Activated naive CD4-positive, alpha-beta T cell treated with anti-CD3 and anti-CD28 coated beads, Interleukin-2, amount 50 U/mL, for 72 hours (primary cell): ENCODE results near the gene TRIM17. TPM values are rescaled to one million over a fixed set of nuclear protein-coding genes. Genes with fewer than 3 reads are reported as not detected.

Experiments used
- ATAC-seq, 2 donors: fragments of 150-1000 bp; cut with Tn5 transposase; 2 replicates each; pipeline ENCODE4 v1.10.0; 2021; ENCODE audit warnings: mild to moderate bottlenecking in 2 of 2, moderate library complexity in 2 of 2
- DNase-seq, 2 donors: peaks; one replicate each; pipeline ENCODE4 v3.0.0; 2021 to 2022; ENCODE audit warnings: low spot score in 2 of 2
- H3K27ac Mint-ChIP-seq, 2 donors: one replicate each; pipeline ENCODE4 v1.8.0; 2022; ENCODE audit warnings: mild to moderate bottlenecking in 2 of 2, mixed read lengths in 2 of 2
- H3K36me3 Mint-ChIP-seq, 2 donors: one replicate each; pipeline ENCODE4 v1.8.0; 2022; ENCODE audit warnings: mixed read lengths in 2 of 2
- H3K9me3 Mint-ChIP-seq, 2 donors: one replicate each; pipeline ENCODE4 v1.8.0; 2022; ENCODE audit warnings: mixed read lengths in 2 of 2
- total RNA-seq, 2 donors: library from RNA; stranded (reverse); gene quantifications; one replicate each; pipeline ENCODE4 v1.2.3, GENCODE V29; 2022

TRIM17 gene, protein sequence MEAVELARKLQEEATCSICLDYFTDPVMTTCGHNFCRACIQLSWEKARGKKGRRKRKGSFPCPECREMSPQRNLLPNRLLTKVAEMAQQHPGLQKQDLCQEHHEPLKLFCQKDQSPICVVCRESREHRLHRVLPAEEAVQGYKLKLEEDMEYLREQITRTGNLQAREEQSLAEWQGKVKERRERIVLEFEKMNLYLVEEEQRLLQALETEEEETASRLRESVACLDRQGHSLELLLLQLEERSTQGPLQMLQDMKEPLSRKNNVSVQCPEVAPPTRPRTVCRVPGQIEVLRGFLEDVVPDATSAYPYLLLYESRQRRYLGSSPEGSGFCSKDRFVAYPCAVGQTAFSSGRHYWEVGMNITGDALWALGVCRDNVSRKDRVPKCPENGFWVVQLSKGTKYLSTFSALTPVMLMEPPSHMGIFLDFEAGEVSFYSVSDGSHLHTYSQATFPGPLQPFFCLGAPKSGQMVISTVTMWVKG
- 1 to 10 TPM in 1 of 2 donors, under 1 TPM in 1; 0.91 to 2.4 TPM for total RNA-seq

DNA sequence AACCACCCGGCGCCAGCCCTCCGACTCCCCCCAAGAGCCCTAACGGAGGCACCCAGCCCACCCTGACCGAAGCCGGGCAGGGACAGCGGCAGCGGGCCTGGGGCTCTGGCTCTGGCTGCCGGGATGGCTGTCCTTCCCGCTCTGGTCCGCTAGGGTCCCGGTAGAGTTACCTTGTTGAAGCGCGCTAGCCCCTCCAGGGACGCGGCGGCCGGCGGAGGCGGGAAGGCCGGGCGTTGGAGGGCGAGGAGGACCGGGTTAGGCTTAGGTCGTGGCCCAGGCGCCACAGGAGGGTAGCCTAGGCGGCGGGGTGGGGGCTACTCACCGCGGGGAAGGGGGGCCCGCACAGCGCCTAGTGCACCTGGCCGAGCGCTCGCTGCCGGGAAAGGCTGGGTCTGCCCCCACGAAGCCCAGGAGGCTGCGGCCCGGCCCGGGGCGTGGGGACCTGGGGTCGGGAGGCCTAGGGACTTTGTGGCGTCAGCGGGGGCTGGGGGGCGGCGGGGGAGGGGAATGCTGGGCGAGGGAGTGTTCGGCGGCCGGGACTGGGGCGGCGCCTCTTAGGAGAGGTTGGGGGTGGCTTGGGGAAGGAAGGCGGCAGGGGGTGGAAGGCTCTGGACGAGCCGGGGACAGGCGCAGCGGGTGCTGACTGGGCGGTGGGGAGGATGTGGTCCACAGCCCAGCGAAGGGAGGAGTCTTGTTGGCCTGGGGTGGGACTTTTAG is at the start of gene TRIM17:
TSS of gene TRIM17 (minus strand) at position 645 of the 717 bp plus-strand sequence. CDS start 1,789 bp downstream, outside the sequence.
- no peaks in the 10 kb centered on the region for H3K36me3 Mint-ChIP-seq
- peak within 1 kb of the TSS in 1 of 2 donors; percentile 58 for H3K27ac Mint-ChIP-seq
- peak in 1 of 2 donors; percentile 41 for DNase-seq
- H3K9me3 Mint-ChIP-seq: no peaks in the 10 kb centered on the region
- ATAC-seq: peak; percentile 77 to 88

DNA sequence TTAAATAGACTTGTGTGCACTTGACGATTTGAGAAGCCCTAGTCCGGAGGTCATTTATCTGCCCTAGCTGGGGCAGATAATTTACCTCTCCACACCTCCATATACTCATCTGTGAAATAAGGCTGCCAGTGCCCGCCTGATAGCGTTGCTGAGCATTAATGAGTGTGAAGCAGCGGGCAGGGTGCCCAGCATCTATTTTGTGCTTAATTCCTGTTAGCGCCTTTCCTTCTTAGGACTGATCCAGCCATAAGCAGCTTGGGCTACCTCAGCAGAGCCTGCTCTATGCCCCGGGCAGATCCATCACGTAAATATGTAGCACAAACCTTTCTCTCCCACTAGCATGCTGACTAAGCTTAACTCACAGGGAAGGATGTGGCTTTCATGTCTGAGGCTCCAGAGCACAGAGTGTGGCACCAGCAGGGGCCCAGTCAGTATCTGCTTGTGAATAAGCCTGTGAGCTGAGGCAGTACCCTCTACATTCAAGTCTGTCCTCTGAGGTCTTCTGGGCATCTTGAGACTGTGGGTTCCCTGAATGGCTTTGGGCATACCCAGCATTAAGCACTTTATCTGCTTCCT is 49.0 kb upstream of the TRIM17 start:
- peaks cover 12 to 17% of the 10 kb centered on the region in 2 donors for H3K36me3 Mint-ChIP-seq
- DNase-seq: no peak
- peak overlapping the region; percentile 90 to 96 for H3K27ac Mint-ChIP-seq
- H3K9me3 Mint-ChIP-seq: no peaks in the 10 kb centered on the region
- no peak for ATAC-seq

DNA sequence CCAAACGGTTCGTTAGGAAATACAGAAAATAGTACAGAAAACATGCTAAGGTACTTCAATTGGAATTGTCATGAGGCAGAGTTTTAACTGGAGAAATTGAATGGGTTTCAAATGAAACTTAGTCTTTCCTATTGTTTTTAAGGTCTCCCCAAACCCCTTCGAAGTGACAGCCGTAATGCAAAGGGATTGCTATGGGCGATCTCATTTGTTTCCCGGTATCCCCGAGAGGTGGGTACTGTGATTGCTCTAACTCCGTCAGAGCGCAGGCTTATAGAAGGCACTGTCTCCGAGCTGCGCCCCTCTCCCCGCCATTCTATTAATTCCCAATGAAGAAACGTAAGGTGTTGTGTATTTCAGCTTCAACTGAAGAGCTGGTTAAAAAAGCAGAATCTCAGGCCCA is 48.5 kb upstream of the TRIM17 start:
- Mint-ChIP-seq H3K36me3 (peaks cover 12 to 19% of the 10 kb centered on the region in 2 donors), H3K27ac (peak overlapping the region; percentile 90 to 96), H3K9me3 (no peaks in the 10 kb centered on the region)
- ATAC-seq (no peak), DNase-seq (no peak)

- Mint-ChIP-seq H3K9me3 (no peaks in the 10 kb centered on the region), H3K27ac (peak overlapping the region; percentile 90 to 96), H3K36me3 (peaks cover 12 to 19% of the 10 kb centered on the region in 2 donors)
- DNase-seq (peak; percentile 86 to 88), ATAC-seq (peak; percentile 73 to 82)
Observed at GRCh38 chr1:228464487-228464983, 47.9 kb upstream of the TRIM17 start.

DNA sequence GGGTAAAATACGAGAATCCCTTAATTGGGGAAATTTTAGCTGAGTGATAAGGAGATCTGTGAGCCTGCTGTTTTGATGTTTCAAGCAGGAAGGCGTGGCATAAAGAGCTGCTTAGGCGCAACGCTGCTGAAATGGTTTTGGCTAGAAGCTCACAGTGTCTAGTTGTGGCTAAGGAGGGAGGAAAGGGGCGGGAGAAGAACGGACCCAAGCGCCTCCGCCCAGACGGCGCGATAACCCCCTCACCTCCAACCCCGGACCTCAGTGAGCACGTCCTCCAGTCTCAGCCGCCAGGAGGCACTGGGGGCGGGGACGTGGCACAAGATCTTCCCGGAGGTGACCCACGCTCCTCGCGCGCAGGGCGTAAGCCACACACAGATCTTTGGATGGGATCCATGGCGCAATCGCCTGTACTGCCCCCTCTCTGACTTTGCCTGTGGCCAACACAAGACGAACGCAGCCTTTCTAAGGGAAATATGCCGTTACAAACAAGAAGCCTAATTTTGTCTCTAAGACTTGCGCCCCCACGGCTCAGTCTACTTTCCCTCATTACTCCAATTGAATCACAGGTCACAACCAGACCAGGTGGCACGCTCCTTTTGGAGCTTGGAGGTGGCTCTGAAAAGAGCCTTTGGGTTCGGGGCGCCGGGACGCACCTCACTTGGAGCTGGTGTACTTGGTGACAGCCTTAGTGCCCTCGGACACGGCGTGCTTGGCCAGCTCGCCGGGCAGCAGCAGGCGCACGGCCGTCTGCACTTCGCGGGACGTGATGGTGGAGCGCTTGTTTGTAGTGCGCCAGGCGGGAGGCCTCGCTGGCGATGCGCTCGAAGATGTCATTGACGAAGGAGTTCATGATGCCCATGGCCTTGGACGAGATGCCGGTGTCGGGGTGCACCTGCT is 47.1 kb upstream of the TRIM17 start:
- Mint-ChIP-seq H3K27ac (peak overlapping the region; percentile 90 to 96), H3K9me3 (no peaks in the 10 kb centered on the region), H3K36me3 (peaks cover 12 to 19% of the 10 kb centered on the region in 2 donors)
- ATAC-seq (peak; percentile 76 to 81), DNase-seq (peak; percentile 83 to 87)

DNA sequence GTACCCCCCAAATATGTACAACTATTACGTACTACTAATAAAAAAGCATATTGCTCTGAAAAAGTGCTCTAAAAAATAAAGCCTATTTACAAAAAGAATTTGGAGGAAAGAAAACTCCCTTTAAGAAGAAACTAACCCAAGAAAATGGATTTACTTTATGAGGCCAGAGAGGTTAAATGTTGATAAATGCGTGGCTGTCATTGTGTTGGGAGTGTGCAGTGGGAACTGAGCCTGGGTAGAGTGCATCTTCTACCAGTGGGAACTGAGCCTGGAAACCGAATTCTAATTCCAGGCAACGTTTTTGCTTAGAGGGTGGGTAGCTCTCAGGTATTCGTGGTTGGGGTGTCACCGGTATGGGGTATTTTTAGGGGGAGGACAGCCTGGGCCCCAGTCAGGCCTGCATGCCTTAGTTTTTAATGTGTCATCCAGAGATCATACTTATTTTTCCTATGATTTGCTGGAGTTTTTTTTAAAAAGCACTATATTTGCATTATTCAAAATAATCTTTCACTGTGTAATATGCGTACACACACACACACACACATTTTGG is 46.4 kb upstream of the TRIM17 start:
- Mint-ChIP-seq H3K27ac (peak overlapping the region; percentile 90 to 96), H3K36me3 (peaks cover 17 to 24% of the 10 kb centered on the region in 2 donors), H3K9me3 (no peaks in the 10 kb centered on the region)
- ATAC-seq (peak; percentile 4 to 28), DNase-seq (no peak)

DNA sequence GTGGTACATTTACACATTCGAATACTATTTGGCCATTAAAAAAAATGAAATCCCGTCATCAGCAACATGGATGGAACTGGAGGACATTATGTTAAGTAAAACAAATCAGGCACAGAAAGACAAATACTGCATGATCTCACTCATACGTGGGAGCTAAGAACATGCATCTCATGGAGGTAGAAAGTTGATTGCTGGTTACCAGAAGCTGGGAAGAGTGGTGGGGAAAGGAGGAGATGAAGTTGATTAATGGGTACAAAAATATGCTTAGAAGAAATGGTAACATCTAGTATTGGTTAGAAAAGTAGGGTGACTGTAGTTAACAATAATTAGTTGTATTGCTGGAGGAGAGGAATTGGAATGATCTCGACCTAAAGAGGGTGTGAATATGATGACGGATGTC is 45.9 kb upstream of the TRIM17 start:
- Mint-ChIP-seq H3K36me3 (peaks cover 19 to 26% of the 10 kb centered on the region in 2 donors), H3K9me3 (no peaks in the 10 kb centered on the region)

GRCh38 chr1:228460821-228461220 is 44.2 kb upstream of the TRIM17 start:
- Mint-ChIP-seq H3K36me3 (peaks cover 24 to 31% of the 10 kb centered on the region in 2 donors), H3K9me3 (no peaks in the 10 kb centered on the region), H3K27ac (peak overlapping the region in 1 of 2 donors; percentile 34)
- no peak for ATAC-seq
- DNase-seq: no peak

More for the DNA sequence above, 45.9 kb upstream of the TRIM17 start:
- ATAC-seq (no peak), DNase-seq (no peak)
- no peak overlapping the region for H3K27ac Mint-ChIP-seq

DNA sequence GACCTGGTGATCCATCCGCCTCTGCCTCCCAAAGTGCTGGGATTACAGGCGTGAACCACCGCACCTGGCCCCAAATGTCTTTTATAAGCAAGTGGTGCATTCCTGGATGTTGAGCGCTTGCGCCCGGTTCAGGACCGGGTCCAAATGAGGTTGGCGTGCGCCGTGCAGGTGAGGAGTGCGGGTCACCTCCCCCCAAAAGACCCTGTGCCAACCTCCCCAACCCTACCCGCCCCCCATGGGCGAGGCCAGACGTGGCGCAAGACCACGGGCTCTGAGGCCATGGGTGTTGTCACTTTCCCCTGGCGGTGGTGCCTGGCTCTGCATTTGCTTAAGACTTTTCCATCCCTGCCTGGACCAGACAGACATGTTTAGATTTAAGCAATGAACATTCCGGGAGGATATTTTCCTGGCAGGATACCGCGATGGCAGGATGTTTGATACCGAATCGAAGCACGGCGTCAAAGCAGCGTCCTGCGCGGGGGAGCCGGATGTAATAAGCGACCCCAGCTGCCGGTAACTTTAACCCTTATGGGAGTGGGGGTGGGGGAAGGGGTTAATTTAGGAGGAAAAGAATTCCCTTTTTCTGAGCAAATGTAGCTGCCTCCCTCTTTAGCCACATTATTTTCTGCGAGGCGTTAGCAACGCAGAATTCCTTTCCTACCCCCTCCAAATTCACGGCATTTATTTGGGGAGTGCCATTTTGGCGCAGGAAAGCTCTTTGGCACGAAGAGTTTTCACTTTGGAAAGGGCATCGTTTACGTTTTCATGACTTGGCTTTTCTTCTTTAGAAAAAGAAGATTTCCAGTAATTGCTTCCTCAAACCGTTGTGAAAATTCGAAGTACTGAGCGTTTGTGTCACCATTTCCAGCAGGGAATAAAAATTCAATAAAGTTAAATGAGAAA is 42.7 kb upstream of the TRIM17 start:
- DNase-seq (peak; percentile 68 to 73), ATAC-seq (peak; percentile 10 to 30)
- peaks cover 22 to 34% of the 10 kb centered on the region in 2 donors for H3K36me3 Mint-ChIP-seq
- no peaks in the 10 kb centered on the region for H3K9me3 Mint-ChIP-seq
- H3K27ac Mint-ChIP-seq: peak overlapping the region; percentile 93 to 99

DNA sequence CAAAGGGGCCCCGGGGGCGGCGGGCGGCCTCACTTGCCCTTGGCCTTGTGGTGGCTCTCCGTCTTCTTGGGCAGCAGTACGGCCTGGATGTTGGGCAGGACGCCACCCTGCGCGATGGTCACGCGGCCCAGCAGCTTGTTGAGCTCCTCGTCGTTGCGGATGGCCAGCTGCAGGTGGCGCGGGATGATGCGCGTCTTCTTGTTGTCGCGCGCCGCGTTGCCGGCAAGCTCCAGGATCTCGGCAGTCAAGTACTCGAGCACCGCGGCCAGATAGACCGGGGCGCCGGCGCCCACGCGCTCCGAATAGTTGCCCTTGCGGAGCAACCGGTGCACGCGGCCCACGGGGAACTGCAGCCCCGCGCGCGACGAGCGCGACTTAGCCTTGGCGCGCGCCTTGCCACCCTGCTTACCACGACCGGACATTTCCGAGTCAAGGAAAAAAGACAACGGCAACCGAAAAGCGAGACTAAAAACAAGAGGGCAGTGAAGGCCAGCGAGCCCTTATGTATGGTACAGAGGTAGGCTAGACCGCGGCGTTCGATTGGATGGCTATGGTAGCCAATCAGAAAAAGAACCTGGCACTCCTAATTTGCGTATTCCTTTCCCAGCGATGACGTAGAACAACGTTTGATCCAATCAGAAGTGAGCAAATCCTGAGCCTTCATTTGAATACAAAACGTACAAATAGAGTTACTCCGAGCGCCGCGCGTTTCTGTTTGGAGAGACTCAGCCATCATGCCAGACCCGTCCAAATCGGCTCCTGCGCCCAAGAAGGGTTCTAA is 40.9 kb upstream of the TRIM17 start:
- Mint-ChIP-seq H3K9me3 (no peaks in the 10 kb centered on the region), H3K36me3 (peaks cover 16 to 28% of the 10 kb centered on the region in 2 donors)

GRCh38 chr1:228457017-228457395 is 40.3 kb upstream of the TRIM17 start:
- DNase-seq (peak in 1 of 2 donors; percentile 31), ATAC-seq (peak; percentile 0 to 6)
- Mint-ChIP-seq H3K27ac (peak overlapping the region; percentile 93 to 99), H3K36me3 (peaks cover 16 to 25% of the 10 kb centered on the region in 2 donors), H3K9me3 (no peaks in the 10 kb centered on the region)

More for the DNA sequence above, 40.9 kb upstream of the TRIM17 start:
- peak overlapping the region; percentile 93 to 99 for H3K27ac Mint-ChIP-seq
- ATAC-seq (peak; percentile 81 to 90), DNase-seq (peak; percentile 86 to 90)

GRCh38 chr1:228456252-228457016 is 39.8 kb upstream of the TRIM17 start:
- Mint-ChIP-seq H3K36me3 (peaks cover 16 to 25% of the 10 kb centered on the region in 2 donors), H3K27ac (peak overlapping the region; percentile 93 to 99)

GRCh38 chr1:228455715-228456114 is 39.1 kb upstream of the TRIM17 start:
- Mint-ChIP-seq H3K9me3 (no peaks in the 10 kb centered on the region), H3K36me3 (peaks cover 12 to 21% of the 10 kb centered on the region in 2 donors), H3K27ac (peak overlapping the region in 1 of 2 donors; percentile 45)
- ATAC-seq (no peak), DNase-seq (no peak)

More at GRCh38 chr1:228456252-228457016, 39.8 kb upstream of the TRIM17 start:
- H3K9me3 Mint-ChIP-seq: no peaks in the 10 kb centered on the region
- DNase-seq: no peak
- no peak for ATAC-seq
